ENCODE data around the gene C22orf39. TPM values are rescaled to one million over a fixed set of nuclear protein-coding genes. Genes with fewer than 3 reads are reported as not detected.

C22orf39 gene
- total RNA-seq, 1 donor from 2014 or later, result 58.5 TPM

GRCh38 chr22:19434829-19435580, 12.5 kb downstream of the C22orf39 start:
- intact Hi-C loops (cut with DNase I), result loop anchor here (5.0 kb wide), 1 partner anchor 282 kb away; no protein-coding TSS in a partner anchor
- no peaks in the 10 kb centered on the region for H3K27me3 ChIP-seq
- no peak for DNase-seq (ENCODE audit: low spot score in 2 of 2)
- H3K36me3 ChIP-seq, result peaks cover 10 to 19% of the 10 kb centered on the region in 2 donors
- H3K4me3 ChIP-seq, result no peak overlapping the region
- TF ChIP-seq, protein P1, sequence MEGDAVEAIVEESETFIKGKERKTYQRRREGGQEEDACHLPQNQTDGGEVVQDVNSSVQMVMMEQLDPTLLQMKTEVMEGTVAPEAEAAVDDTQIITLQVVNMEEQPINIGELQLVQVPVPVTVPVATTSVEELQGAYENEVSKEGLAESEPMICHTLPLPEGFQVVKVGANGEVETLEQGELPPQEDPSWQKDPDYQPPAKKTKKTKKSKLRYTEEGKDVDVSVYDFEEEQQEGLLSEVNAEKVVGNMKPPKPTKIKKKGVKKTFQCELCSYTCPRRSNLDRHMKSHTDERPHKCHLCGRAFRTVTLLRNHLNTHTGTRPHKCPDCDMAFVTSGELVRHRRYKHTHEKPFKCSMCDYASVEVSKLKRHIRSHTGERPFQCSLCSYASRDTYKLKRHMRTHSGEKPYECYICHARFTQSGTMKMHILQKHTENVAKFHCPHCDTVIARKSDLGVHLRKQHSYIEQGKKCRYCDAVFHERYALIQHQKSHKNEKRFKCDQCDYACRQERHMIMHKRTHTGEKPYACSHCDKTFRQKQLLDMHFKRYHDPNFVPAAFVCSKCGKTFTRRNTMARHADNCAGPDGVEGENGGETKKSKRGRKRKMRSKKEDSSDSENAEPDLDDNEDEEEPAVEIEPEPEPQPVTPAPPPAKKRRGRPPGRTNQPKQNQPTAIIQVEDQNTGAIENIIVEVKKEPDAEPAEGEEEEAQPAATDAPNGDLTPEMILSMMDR (IDR thresholded peaks at IDR 0.05), result no peak
- peaks cover 0 to 15% of the 10 kb centered on the region in 2 donors for H3K4me1 ChIP-seq
- no peak overlapping the region for H3K27ac ChIP-seq
- no peaks in the 10 kb centered on the region for H3K9me3 ChIP-seq

DNA sequence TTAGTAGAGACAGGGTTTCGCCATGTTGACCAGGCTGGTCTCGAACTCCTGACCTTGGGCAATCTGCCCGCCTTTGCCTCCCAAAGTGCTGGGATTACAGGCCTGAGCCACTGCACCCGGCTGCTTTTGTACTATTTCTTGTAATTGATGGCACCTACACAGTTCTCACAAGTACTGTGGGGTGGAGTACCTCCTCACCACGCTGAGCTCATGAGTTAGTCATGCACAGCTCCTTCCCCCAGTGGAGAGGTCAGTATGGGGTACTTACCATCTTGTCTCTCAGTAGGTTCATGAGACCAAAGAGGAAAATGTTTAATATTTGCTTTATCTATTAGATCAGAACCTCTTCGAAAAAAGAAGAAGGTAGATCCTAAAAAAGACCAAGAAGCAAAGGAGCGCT, 13.1 kb downstream of the C22orf39 start:
- TF ChIP-seq, protein P1 (IDR thresholded peaks at IDR 0.05), result no peak
- Histone ChIP-seq H3K4me1 (peaks cover 0 to 21% of the 10 kb centered on the region in 2 donors), H3K27ac (no peak overlapping the region), H3K27me3 (no peaks in the 10 kb centered on the region), H3K9me3 (no peaks in the 10 kb centered on the region), H3K36me3 (peaks cover 10 to 19% of the 10 kb centered on the region in 2 donors), H3K4me3 (no peak overlapping the region)
- intact Hi-C loops (cut with DNase I), result loop anchor here (5.0 kb wide), 1 partner anchor 283 kb away; no protein-coding TSS in a partner anchor
- no peak for DNase-seq (ENCODE audit: low spot score in 2 of 2)

- Histone ChIP-seq H3K4me3 (peak within 1 kb of the TSS; percentile 66 to 99), H3K27me3 (no peaks in the 10 kb centered on the region), H3K4me1 (peaks cover 0 to 22% of the 10 kb centered on the region in 2 donors), H3K36me3 (peaks cover 10 to 15% of the 10 kb centered on the region in 2 donors), H3K9me3 (no peaks in the 10 kb centered on the region), H3K27ac (peak within 1 kb of the TSS; percentile 95 to 98)
- intact Hi-C loops (cut with DNase I), result loop anchor here (1.0 to 5.0 kb wide), 4 partner anchors 15 to 285 kb away; partner anchors contain the start of genes C22orf39, CDC45, CLTCL1 and UFD1
- peak; percentile 56 to 94 for DNase-seq (ENCODE audit: low spot score in 2 of 2)
- TF ChIP-seq, protein P1 (IDR thresholded peaks at IDR 0.05), result no peak
Observed at GRCh38 chr22:19432133-19432851, 15.2 kb downstream of the C22orf39 start, which contains the start of gene MRPL40. TSS of gene MRPL40 (plus strand) at chr22:19432545. CDS start at chr22:19432555, 10 bp downstream.

DNA sequence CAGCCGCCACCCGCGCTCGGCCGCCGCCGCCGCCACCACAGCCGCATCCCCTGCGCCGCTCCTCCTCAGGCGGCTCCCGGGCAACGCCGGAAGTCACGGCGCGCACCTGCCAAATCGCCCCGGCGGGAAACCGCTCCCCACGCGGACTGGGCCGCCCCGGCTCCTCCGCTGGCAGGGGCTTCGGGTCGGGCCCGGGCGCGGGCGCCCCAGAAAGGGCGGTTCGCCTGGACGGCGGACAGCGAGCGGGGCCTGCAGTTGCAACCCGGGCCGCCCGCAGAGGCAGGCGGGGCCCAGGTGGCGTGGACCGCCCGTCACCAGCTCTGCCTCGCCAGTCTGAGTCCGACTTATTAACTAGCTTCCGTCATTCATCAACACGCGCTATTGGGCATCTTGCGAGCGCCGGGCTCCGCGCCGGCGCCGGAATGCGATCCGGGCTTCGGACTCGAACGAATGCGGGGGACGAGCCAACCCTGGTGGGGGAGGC, 15.8 kb downstream of the C22orf39 start, which contains the start of gene HIRA:
HIRA (minus strand) TSS at position 85 of the 484 bp plus-strand sequence. CDS start 257 bp downstream, outside the sequence.
- H3K36me3 ChIP-seq, result peaks cover 10% of the 10 kb centered on the region in 2 donors
- intact Hi-C loops (cut with DNase I), result loop anchor here (1.0 to 5.0 kb wide), 5 partner anchors 16 to 286 kb away; partner anchors contain the start of genes C22orf39, CDC45, CLTCL1 and SLC25A1
- TF ChIP-seq, protein P1 (IDR thresholded peaks at IDR 0.05), result no peak
- H3K4me1 ChIP-seq, result peaks cover 0 to 22% of the 10 kb centered on the region in 2 donors
- H3K4me3 ChIP-seq, result peak within 1 kb of the TSS; percentile 66 to 99
- DNase-seq (ENCODE audit: low spot score in 2 of 2), result peak; percentile 18 to 83
- peak within 1 kb of the TSS; percentile 95 to 98 for H3K27ac ChIP-seq
- no peaks in the 10 kb centered on the region for H3K9me3 ChIP-seq
- no peaks in the 10 kb centered on the region for H3K27me3 ChIP-seq

GRCh38 chr22:19430890-19431541, 16.5 kb downstream of the C22orf39 start:
- peak in 1 of 2 donors; percentile 65 for DNase-seq (ENCODE audit: low spot score in 2 of 2)
- peak overlapping the region; percentile 52 to 54 for H3K27ac ChIP-seq
- H3K4me3 ChIP-seq, result peak overlapping the region; percentile 66 to 99

More at GRCh38 chr22:19430890-19431541, 16.5 kb downstream of the C22orf39 start:
- Histone ChIP-seq H3K36me3 (peaks cover 5 to 8% of the 10 kb centered on the region in 2 donors), H3K27me3 (no peaks in the 10 kb centered on the region), H3K4me1 (peaks cover 0 to 22% of the 10 kb centered on the region in 2 donors), H3K9me3 (no peaks in the 10 kb centered on the region)
- intact Hi-C loops (cut with DNase I), result loop anchor here (2.0 to 5.0 kb wide), 2 partner anchors 252 to 286 kb away; partner anchors contain the start of gene SLC25A1
- TF ChIP-seq, protein P1 (IDR thresholded peaks at IDR 0.05), result no peak

All from ascending aorta (tissue), 2 donors.